HepG2 (cell line): ENCODE data around the gene TOGARAM1. TPM values are rescaled to one million over a fixed set of nuclear protein-coding genes. Genes with fewer than 3 reads are reported as not detected.

ENCODE experiments used
- ATAC-seq: fragments of 200-7000 bp; cut with Tn5 transposase; 3 replicates; pipeline ENCODE4 v1.9.1; 2020; ENCODE audit warnings: mild to moderate bottlenecking, moderate library complexity
- BruUV-seq: library from RNA; stranded (reverse); fragments of 400-500 nt; replicated peaks from 2 replicates; lab custom pipeline; 2021; lab: Mats Ljungman, UMichigan
- CTCF ChIA-PET: fragments of 300-600 bp; formaldehyde crosslinking; extraction: SDS; loops from one replicate; lab custom pipeline; 2021; ENCODE audit warnings: low total read pairs, inconsistent platforms, low intra/inter-chr PET ratio; lab: Yijun Ruan, JAX
- POLR2A ChIA-PET: fragments of 350-600 bp; sonication (Branson Sonifier 250); formaldehyde crosslinking; loops from one replicate; lab custom pipeline; 2020; ENCODE audit warnings: antibody characterized with exemption, inconsistent platforms; lab: Yijun Ruan, JAX
- DNase-seq: peaks from one replicate; pipeline ENCODE4 v3.0.0-alpha.2; 2015; ENCODE audit warnings: low spot score
- FAIRE-seq: peaks from 3 replicates; lab custom pipeline; 2011; peaks lifted over from hg19 to GRCh38; lab: Jason Lieb, UNC
- H2AFZ ChIP-seq: one replicate; pipeline ENCODE4 v1.6.1; 2011; ENCODE audit warnings: low read length, inconsistent platforms
- H3K27ac ChIP-seq: fragments of 300-600 bp; 3 replicates; pipeline ENCODE4 v1.8.0; 2011; ENCODE audit warnings: mixed run types, mild to moderate bottlenecking, mixed read lengths, low read length, inconsistent platforms; ENCODE audit not compliant: insufficient read depth; ENCODE audit errors: extremely low read length
- H3K27me3 ChIP-seq, 2 experiments: fragments of 200-600 bp in 1 of 2; 2 replicates in 1 of 2; 3 replicates in 1 of 2; pipeline versions ENCODE4 v1.6.0 to v1.8.0; 2011; ENCODE audit warnings: low read length in 2 of 2, mild to moderate bottlenecking in 2 of 2, moderate library complexity in 2 of 2, inconsistent platforms in 1 of 2; ENCODE audit not compliant: insufficient read depth in 2 of 2, control insufficient read depth in 1 of 2
- H3K36me3 ChIP-seq, 2 experiments: fragments of 200-600 bp in 1 of 2; replicated peaks in 1 of 2; 2 replicates in 1 of 2; 3 replicates in 1 of 2; pipeline versions ENCODE4 v1.5.1 to v1.8.0; 2011; ENCODE audit warnings: low read length in 2 of 2, inconsistent platforms in 1 of 2; ENCODE audit not compliant: insufficient read depth in 2 of 2, control insufficient read depth in 1 of 2
- H3K4me1 ChIP-seq: 2 replicates; pipeline ENCODE4 v1.5.1; 2012; ENCODE audit warnings: low read length, inconsistent platforms; ENCODE audit not compliant: insufficient read depth
- H3K4me2 ChIP-seq: 2 replicates; pipeline ENCODE4 v1.6.0; 2011; ENCODE audit warnings: low read depth, low read length, inconsistent platforms
- H3K4me3 ChIP-seq, 3 experiments: fragments of 200-600 bp in 1 of 3; sonication (generic), shearing (Covaris generic) in 1 of 3; replicated peaks in 1 of 3; 2 replicates each; pipeline ENCODE4 v1.5.1; 2011 to 2016; ENCODE audit warnings: low read length in 3 of 3, inconsistent platforms in 2 of 3, low read depth in 2 of 3, mild to moderate bottlenecking in 2 of 3, control low read depth in 1 of 3, mixed read lengths in 1 of 3; ENCODE audit not compliant: insufficient read depth in 1 of 3
- H3K79me2 ChIP-seq: one replicate; pipeline ENCODE4 v1.6.1; 2011; ENCODE audit warnings: low read length, inconsistent platforms; ENCODE audit not compliant: insufficient read depth
- H3K9ac ChIP-seq: 2 replicates; pipeline ENCODE4 v1.6.0; 2011; ENCODE audit warnings: mild to moderate bottlenecking, low read depth, low read length, inconsistent platforms; ENCODE audit not compliant: insufficient read depth
- H3K9me3 ChIP-seq: 2 replicates; pipeline ENCODE4 v1.5.1; 2012; ENCODE audit warnings: mild to moderate bottlenecking, low read length
- H4K20me1 ChIP-seq: 2 replicates; pipeline ENCODE4 v1.6.0; 2011; ENCODE audit warnings: inconsistent platforms, mild to moderate bottlenecking, low read length, moderate library complexity; ENCODE audit not compliant: insufficient read depth
- CEBPB ChIP-seq: IDR thresholded peaks from 2 replicates; pipeline ENCODE4 v1.6.1; 2011; ENCODE audit warnings: low read depth, low read length, improper control_type of control experiment, borderline replicate concordance
- FOSL2 ChIP-seq: sonication (generic); formaldehyde crosslinking; IDR thresholded peaks from 2 replicates; pipeline ENCODE4 v1.4.0; 2020; ENCODE audit warnings: missing genetic modification reagents
- HOXA9 ChIP-seq: sonication (generic); formaldehyde crosslinking; IDR thresholded peaks from 2 replicates; pipeline ENCODE4 v1.8.1; 2022; ENCODE audit warnings: missing genetic modification reagents, mild to moderate bottlenecking, moderate library complexity, borderline replicate concordance
- KMT2A ChIP-seq: sonication (generic); formaldehyde crosslinking; IDR thresholded peaks from 2 replicates; pipeline ENCODE4 v1.4.0; 2020; ENCODE audit warnings: missing genetic modification reagents
- PCBP1 ChIP-seq: fragments of 200-400 bp; formaldehyde crosslinking; IDR thresholded peaks from 2 replicates; pipeline ENCODE4 v1.6.1; 2017; ENCODE audit warnings: mild to moderate bottlenecking, low read depth, low read length, borderline replicate concordance
- SNAPC2 ChIP-seq: sonication (generic); formaldehyde crosslinking; IDR thresholded peaks from 2 replicates; pipeline ENCODE4 v1.8.1; 2022; ENCODE audit warnings: mild to moderate bottlenecking, missing genetic modification reagents
- ZNF383 ChIP-seq: sonication (generic); formaldehyde crosslinking; IDR thresholded peaks from 2 replicates; pipeline ENCODE4 v1.4.0; 2020; ENCODE audit warnings: missing genetic modification reagents, mild to moderate bottlenecking, borderline replicate concordance
- WGBS: methylation state at CpG from one replicate; pipeline ENCODE4 v1.1.6; 2017; ENCODE audit warnings: low lambda C conversion rate; 5-methylcytosine and 5-hydroxymethylcytosine counted together
- in situ Hi-C: cut with HindIII; loops from 2 replicates; pipeline ENCODE4 v1.10.0; 2017; ENCODE audit warnings: low pct_unique_long_range_greater_than_20kb; ENCODE audit not compliant: extremely low pct_ligation_motif_present
- intact Hi-C: fragments of 100-400 bp; cut with micrococcal nuclease; formaldehyde crosslinking; loops from one replicate; pipeline ENCODE4 v1.10.0; 2022; ENCODE audit not compliant: unreplicated experiment
- polyA plus RNA-seq, 8 experiments: library from polyadenylated mRNA; depleted of rRNA in 3 of 8; stranded (reverse) in 7 of 8; unstranded in 1 of 8; fragments of >200 nt; fragmentation: Illumina TruSeq in 4 of 8; extraction: Trizol in 4 of 8; gene quantifications; 2 replicates each; pipeline versions ENCODE4 v1.2.1 to v1.2.3, GENCODE V29; 2011 to 2016; ENCODE audit warnings: low read depth in 4 of 8, missing spikeins in 1 of 8, mixed read lengths in 1 of 8; ENCODE audit not compliant: insufficient read depth in 1 of 8
- total RNA-seq, 5 experiments: library from RNA; depleted of rRNA; stranded (reverse); fragments of >200 nt; fragmentation: Illumina TruSeq; extraction: Trizol; gene quantifications; 2 replicates each; pipeline ENCODE4 v1.2.3, GENCODE V29; 2016; ENCODE audit warnings: low read depth in 1 of 5
- TF ChIP-seq, protein P1 (sequence below): sonication (generic); formaldehyde crosslinking; IDR thresholded peaks from 2 replicates; pipeline ENCODE4 v1.5.0; 2020; ENCODE audit warnings: missing genetic modification reagents, mild to moderate bottlenecking, borderline replicate concordance
- TF ChIP-seq, protein P2 (sequence below): sonication (generic); formaldehyde crosslinking; IDR thresholded peaks from 2 replicates; pipeline ENCODE4 v1.9.0; 2021; ENCODE audit warnings: mild to moderate bottlenecking, missing genetic modification reagents
- TF ChIP-seq, protein P3 (sequence below): sonication (generic); formaldehyde crosslinking; conservative IDR thresholded peaks from 2 replicates; pipeline ENCODE4 v1.4.0; 2020; ENCODE audit warnings: missing genetic modification reagents
- TF ChIP-seq, protein P4 (sequence below): sonication (generic); formaldehyde crosslinking; conservative IDR thresholded peaks from 2 replicates; pipeline ENCODE4 v1.4.0; 2020; ENCODE audit warnings: missing genetic modification reagents

Gene TOGARAM1
- total and polyA plus RNA-seq, 2 of the 13 experiments (the other 11 are each of a cell fraction or from before 2014, with no cell fraction given), result 5.6 to 9.8 TPM

DNA sequence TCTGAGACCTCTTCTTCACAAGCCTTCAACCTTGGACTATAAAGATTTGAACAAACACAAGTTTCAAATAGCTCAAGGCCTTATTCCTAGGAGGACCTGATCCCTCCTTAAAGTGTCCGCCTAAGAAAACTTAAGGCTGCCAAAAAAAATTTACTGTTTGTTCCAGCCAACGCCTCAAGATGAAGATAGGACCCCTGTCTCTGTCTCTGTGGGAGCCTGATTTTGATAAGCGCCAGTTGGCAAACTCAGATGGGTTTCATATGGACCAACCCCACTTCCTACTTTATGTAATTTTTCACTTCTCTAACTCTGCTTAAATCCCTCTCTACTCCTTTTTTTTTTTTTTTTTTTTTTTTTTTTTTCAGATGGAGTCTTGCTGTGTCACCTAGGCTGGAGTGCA, 161.3 kb downstream of the TOGARAM1 start:
- Histone ChIP-seq H3K27ac (no peak overlapping the region), H3K4me3 (no peak overlapping the region), H3K4me2 (no peak overlapping the region), H3K4me1 (no peaks in the 10 kb centered on the region), H3K36me3 (peaks cover 0 to 33% of the 10 kb centered on the region in 2 experiments; a peak in 3 of 5 replicates)
- in situ Hi-C loops, result no loop called here
- ChIA-PET CTCF (no interaction called here), POLR2A (interaction anchor here (1.2 to 1.5 kb wide), 2 partner anchors 11 kb away, joined by 3 read pairs; partner anchors contain the start of gene FKBP3)
- no TSS peak for BruUV-seq
- no peak for ATAC-seq
- TF ChIP-seq, protein P1, sequence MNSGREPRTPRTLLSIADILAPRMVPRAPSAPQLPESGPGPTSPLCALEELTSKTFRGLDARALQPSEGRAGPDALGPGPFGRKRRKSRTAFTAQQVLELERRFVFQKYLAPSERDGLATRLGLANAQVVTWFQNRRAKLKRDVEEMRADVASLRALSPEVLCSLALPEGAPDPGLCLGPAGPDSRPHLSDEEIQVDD (CRISPR knock-in tag), result no peak
- no peak for TF ChIP-seq PCBP1
- no peak for TF ChIP-seq CEBPB
- TF ChIP-seq SNAPC2 (CRISPR knock-in tag), result no peak
- no peak for TF ChIP-seq FOSL2 (CRISPR knock-in tag)
- TF ChIP-seq ZNF383 (CRISPR knock-in tag), result no peak
- TF ChIP-seq, protein P2, sequence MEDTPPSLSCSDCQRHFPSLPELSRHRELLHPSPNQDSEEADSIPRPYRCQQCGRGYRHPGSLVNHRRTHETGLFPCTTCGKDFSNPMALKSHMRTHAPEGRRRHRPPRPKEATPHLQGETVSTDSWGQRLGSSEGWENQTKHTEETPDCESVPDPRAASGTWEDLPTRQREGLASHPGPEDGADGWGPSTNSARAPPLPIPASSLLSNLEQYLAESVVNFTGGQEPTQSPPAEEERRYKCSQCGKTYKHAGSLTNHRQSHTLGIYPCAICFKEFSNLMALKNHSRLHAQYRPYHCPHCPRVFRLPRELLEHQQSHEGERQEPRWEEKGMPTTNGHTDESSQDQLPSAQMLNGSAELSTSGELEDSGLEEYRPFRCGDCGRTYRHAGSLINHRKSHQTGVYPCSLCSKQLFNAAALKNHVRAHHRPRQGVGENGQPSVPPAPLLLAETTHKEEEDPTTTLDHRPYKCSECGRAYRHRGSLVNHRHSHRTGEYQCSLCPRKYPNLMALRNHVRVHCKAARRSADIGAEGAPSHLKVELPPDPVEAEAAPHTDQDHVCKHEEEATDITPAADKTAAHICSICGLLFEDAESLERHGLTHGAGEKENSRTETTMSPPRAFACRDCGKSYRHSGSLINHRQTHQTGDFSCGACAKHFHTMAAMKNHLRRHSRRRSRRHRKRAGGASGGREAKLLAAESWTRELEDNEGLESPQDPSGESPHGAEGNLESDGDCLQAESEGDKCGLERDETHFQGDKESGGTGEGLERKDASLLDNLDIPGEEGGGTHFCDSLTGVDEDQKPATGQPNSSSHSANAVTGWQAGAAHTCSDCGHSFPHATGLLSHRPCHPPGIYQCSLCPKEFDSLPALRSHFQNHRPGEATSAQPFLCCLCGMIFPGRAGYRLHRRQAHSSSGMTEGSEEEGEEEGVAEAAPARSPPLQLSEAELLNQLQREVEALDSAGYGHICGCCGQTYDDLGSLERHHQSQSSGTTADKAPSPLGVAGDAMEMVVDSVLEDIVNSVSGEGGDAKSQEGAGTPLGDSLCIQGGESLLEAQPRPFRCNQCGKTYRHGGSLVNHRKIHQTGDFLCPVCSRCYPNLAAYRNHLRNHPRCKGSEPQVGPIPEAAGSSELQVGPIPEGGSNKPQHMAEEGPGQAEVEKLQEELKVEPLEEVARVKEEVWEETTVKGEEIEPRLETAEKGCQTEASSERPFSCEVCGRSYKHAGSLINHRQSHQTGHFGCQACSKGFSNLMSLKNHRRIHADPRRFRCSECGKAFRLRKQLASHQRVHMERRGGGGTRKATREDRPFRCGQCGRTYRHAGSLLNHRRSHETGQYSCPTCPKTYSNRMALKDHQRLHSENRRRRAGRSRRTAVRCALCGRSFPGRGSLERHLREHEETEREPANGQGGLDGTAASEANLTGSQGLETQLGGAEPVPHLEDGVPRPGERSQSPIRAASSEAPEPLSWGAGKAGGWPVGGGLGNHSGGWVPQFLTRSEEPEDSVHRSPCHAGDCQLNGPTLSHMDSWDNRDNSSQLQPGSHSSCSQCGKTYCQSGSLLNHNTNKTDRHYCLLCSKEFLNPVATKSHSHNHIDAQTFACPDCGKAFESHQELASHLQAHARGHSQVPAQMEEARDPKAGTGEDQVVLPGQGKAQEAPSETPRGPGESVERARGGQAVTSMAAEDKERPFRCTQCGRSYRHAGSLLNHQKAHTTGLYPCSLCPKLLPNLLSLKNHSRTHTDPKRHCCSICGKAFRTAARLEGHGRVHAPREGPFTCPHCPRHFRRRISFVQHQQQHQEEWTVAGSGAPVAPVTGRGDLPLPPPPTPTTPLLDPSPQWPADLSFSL (CRISPR knock-in tag), result no peak
- TF ChIP-seq, protein P3, sequence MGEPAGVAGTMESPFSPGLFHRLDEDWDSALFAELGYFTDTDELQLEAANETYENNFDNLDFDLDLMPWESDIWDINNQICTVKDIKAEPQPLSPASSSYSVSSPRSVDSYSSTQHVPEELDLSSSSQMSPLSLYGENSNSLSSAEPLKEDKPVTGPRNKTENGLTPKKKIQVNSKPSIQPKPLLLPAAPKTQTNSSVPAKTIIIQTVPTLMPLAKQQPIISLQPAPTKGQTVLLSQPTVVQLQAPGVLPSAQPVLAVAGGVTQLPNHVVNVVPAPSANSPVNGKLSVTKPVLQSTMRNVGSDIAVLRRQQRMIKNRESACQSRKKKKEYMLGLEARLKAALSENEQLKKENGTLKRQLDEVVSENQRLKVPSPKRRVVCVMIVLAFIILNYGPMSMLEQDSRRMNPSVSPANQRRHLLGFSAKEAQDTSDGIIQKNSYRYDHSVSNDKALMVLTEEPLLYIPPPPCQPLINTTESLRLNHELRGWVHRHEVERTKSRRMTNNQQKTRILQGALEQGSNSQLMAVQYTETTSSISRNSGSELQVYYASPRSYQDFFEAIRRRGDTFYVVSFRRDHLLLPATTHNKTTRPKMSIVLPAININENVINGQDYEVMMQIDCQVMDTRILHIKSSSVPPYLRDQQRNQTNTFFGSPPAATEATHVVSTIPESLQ, result no peak
- TF ChIP-seq HOXA9 (CRISPR knock-in tag), result no peak
- TF ChIP-seq, protein P4, sequence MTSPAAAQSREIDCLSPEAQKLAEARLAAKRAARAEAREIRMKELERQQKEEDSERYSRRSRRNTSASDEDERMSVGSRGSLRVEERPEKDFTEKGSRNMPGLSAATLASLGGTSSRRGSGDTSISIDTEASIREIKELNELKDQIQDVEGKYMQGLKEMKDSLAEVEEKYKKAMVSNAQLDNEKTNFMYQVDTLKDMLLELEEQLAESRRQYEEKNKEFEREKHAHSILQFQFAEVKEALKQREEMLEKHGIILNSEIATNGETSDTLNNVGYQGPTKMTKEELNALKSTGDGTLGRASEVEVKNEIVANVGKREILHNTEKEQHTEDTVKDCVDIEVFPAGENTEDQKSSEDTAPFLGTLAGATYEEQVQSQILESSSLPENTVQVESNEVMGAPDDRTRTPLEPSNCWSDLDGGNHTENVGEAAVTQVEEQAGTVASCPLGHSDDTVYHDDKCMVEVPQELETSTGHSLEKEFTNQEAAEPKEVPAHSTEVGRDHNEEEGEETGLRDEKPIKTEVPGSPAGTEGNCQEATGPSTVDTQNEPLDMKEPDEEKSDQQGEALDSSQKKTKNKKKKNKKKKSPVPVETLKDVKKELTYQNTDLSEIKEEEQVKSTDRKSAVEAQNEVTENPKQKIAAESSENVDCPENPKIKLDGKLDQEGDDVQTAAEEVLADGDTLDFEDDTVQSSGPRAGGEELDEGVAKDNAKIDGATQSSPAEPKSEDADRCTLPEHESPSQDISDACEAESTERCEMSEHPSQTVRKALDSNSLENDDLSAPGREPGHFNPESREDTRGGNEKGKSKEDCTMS (CRISPR knock-in tag), result no peak
- no peak for TF ChIP-seq KMT2A (CRISPR knock-in tag)
- TF ChIP-seq, all 625 proteins: peak for 0
- intact Hi-C loops, result no loop called here
- no peaks in the 10 kb centered on the region for H3K9me3 ChIP-seq
- no peak for FAIRE-seq
- 100% methylated on average over 3 of the region's 3 CpGs for WGBS
- H3K9ac ChIP-seq, result no peak overlapping the region
- no peaks in the 10 kb centered on the region; the same call in 1 of the 2 replicates for H4K20me1 ChIP-seq
- H3K79me2 ChIP-seq, result no peaks in the 10 kb centered on the region
- H2AFZ ChIP-seq, result no peak overlapping the region
- DNase-seq, result no peak
- no peaks in the 10 kb centered on the region for H3K27me3 ChIP-seq
